Large intestine (tissue), 3 donors: ENCODE results near the gene SCARF2. TPM values are rescaled to one million over a fixed set of nuclear protein-coding genes. Genes with fewer than 3 reads are reported as not detected.
"Not testable (repeated sequence)": the region's sequence is repeated elsewhere in the genome, so short reads cannot be mapped to it uniquely, and the experiment has no call there.

Experiments
- DNase-seq, 2 donors: peaks; one replicate each; pipeline versions ENCODE4 v3.0.0 to v3.0.0-alpha.2; 2013
- H3K27ac ChIP-seq: one replicate; pipeline ENCODE4 v1.5.1; 2013; ENCODE audit warnings: low read length
- H3K27me3 ChIP-seq: 2 replicates; pipeline ENCODE4 v1.6.1; 2013; ENCODE audit warnings: low read length; ENCODE audit not compliant: control insufficient read depth, insufficient read depth
- H3K36me3 ChIP-seq: 2 replicates; pipeline ENCODE4 v1.6.1; 2013; ENCODE audit warnings: low read length; ENCODE audit not compliant: control insufficient read depth, insufficient read depth
- H3K4me1 ChIP-seq: one replicate; pipeline ENCODE4 v1.6.1; 2013; ENCODE audit warnings: low read length; ENCODE audit not compliant: control insufficient read depth, insufficient read depth
- H3K4me3 ChIP-seq: one replicate; pipeline ENCODE4 v1.5.1; 2013; ENCODE audit warnings: low read length
- H3K9me3 ChIP-seq: one replicate; pipeline ENCODE4 v1.6.1; 2013; ENCODE audit warnings: mild to moderate bottlenecking, low read depth, low read length, moderate library complexity; ENCODE audit not compliant: control insufficient read depth
- WGBS: methylation state at CpG from one replicate; pipeline ENCODE4 v1.1.5; 2013; ENCODE audit warnings: low lambda C conversion rate; ENCODE audit not compliant: insufficient coverage; 5-methylcytosine and 5-hydroxymethylcytosine counted together
- polyA plus RNA-seq: library from polyadenylated mRNA; unstranded; fragments of 120-200 nt; gene quantifications from one replicate; pipeline ENCODE4 v1.2.1, GENCODE V29; 2013

The SCARF2 gene
- polyA plus RNA-seq, 1 donor, result 5.3 TPM

- Histone ChIP-seq H3K36me3 (peaks cover 5% of the 10 kb centered on the region), H3K9me3 (peaks cover 4% of the 10 kb centered on the region), H3K27me3 (peaks cover 16% of the 10 kb centered on the region), H3K27ac (no peak overlapping the region), H3K4me1 (no peaks in the 10 kb centered on the region), H3K4me3 (no peak overlapping the region)
- no peak for DNase-seq
- WGBS, result 75% methylated on average over 2 of the region's 11 CpGs
Observed at GRCh38 chr22:20420157-20420842, 17.3 kb downstream of the SCARF2 start.

GRCh38 chr22:20419664-20419951, 18.0 kb downstream of the SCARF2 start:
- Histone ChIP-seq H3K27ac (no peak overlapping the region), H3K4me3 (no peak overlapping the region), H3K36me3 (peaks cover 2% of the 10 kb centered on the region), H3K9me3 (peaks cover 4% of the 10 kb centered on the region), H3K27me3 (peaks cover 11% of the 10 kb centered on the region), H3K4me1 (no peaks in the 10 kb centered on the region)
- no CpG with 5 or more reads among the region's 2 CpGs for WGBS
- no peak for DNase-seq

- Histone ChIP-seq H3K4me3 (peak overlapping the region; percentile 5), H3K27ac (no peak overlapping the region), H3K4me1 (no peaks in the 10 kb centered on the region), H3K36me3 (no peaks in the 10 kb centered on the region), H3K27me3 (peaks cover 3% of the 10 kb centered on the region), H3K9me3 (peaks cover 4% of the 10 kb centered on the region)
- peak; percentile 70 to 72 for DNase-seq
- no CpG with 5 or more reads among the region's 42 CpGs for WGBS
Observed at GRCh38 chr22:20418211-20418788, 19.3 kb downstream of the SCARF2 start.

DNA sequence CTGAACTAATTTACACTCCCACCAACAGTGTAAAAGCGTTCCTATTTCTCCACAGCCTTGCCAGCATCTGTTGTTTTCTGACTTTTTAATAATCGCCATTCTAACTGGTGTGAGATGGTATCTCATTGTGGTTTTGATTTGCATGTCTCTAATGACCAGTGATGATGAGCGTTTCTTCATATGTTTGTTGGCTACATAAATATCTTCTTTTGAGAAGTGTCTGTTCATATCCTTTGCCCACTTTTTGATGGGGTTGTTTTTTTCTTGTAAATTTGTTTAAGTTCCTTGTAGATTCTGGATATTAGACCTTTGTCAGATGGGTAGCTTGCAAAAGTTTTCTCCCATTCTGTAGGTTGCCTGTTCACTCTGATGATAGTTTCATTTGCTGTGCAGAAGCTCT, 21.9 kb downstream of the SCARF2 start:
- H3K9me3 ChIP-seq, H3K27ac ChIP-seq, H3K36me3 ChIP-seq, H3K4me3 ChIP-seq, H3K27me3 ChIP-seq, H3K4me1 ChIP-seq, DNase-seq: not testable (repeated sequence)
- WGBS, result no CpG with 5 or more reads among the region's 3 CpGs

DNA sequence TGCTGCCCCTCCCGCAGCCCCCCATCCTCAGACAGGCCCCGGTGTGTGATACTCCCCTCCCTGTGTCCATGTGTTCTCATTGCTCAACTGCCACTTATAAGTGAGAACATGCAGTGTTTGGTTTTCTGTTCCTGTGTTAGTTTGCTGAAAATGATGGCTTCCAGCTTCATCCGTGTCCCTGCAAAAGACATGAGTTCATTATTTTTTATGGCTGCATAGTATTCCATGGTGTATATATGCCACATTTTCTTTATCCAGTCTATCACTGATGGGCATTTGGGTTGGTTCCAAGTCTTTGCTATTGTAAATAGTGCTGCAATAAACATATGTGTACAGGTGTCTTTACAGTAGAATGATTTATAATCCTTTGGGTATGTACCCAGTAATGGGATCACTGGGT, 22.4 kb downstream of the SCARF2 start:
- not testable (repeated sequence) for H3K4me1 ChIP-seq, H3K36me3 ChIP-seq, H3K27ac ChIP-seq, DNase-seq, H3K27me3 ChIP-seq, H3K9me3 ChIP-seq, H3K4me3 ChIP-seq
- no CpG with 5 or more reads among the region's 3 CpGs for WGBS

DNA sequence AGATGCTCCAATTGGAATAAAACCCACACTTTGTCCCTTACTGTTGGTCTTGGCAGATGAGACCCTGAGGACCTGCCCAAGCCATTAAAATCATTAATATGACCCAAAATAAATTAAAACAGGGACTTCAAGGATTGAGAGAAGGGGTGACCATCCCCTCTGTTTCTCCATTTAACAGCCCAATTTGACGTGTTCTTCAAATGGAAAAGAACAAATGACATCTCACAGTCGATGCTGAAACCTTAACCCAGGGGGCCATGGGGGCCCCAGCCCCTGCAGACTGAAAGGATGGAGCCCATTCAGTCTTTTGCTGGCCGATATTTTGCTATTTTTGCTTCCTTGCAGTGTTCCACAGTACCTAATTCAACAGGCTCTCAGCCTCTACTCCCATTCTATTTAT, 23.2 kb downstream of the SCARF2 start:
- no peak for DNase-seq
- Histone ChIP-seq H3K27me3 (peaks cover 5% of the 10 kb centered on the region), H3K27ac (no peak overlapping the region), H3K36me3 (no peaks in the 10 kb centered on the region), H3K4me1 (no peaks in the 10 kb centered on the region), H3K4me3 (no peak overlapping the region), H3K9me3 (peaks cover 4% of the 10 kb centered on the region)
- 80% methylated on average over 1 of the region's 3 CpGs for WGBS

DNA sequence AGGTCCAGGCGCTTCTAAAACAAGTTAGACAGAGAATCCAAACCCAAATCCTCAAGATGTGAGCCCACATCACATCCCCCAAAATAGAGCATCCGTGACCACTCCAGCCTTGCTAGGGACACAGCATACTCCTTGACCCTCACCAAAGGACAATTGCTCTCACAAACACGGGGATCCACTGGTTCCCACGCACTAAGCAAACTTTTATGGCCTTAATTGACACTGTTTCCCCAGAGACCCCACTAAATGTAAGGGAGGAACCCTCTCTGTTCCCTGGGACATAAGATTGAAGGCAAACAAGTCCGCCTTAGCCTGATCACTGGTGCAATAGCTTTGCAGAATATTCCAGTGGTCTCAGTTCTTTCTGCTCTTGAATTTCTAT, 23.6 kb downstream of the SCARF2 start:
- Histone ChIP-seq H3K27ac (no peak overlapping the region), H3K4me1 (no peaks in the 10 kb centered on the region), H3K4me3 (no peak overlapping the region), H3K36me3 (no peaks in the 10 kb centered on the region), H3K27me3 (peaks cover 5% of the 10 kb centered on the region), H3K9me3 (peaks cover 4% of the 10 kb centered on the region)
- DNase-seq, result no peak
- 100% methylated on average over 1 of the region's 5 CpGs for WGBS

- Histone ChIP-seq H3K9me3 (peaks cover 3% of the 10 kb centered on the region), H3K4me3 (no peak overlapping the region), H3K4me1 (no peaks in the 10 kb centered on the region), H3K36me3 (peaks cover 3% of the 10 kb centered on the region), H3K27me3 (peaks cover 5% of the 10 kb centered on the region), H3K27ac (no peak overlapping the region)
- no peak for DNase-seq
- no CpG with 5 or more reads among the region's 9 CpGs for WGBS
Observed at GRCh38 chr22:20413217-20414058, 24.2 kb downstream of the SCARF2 start.

DNA sequence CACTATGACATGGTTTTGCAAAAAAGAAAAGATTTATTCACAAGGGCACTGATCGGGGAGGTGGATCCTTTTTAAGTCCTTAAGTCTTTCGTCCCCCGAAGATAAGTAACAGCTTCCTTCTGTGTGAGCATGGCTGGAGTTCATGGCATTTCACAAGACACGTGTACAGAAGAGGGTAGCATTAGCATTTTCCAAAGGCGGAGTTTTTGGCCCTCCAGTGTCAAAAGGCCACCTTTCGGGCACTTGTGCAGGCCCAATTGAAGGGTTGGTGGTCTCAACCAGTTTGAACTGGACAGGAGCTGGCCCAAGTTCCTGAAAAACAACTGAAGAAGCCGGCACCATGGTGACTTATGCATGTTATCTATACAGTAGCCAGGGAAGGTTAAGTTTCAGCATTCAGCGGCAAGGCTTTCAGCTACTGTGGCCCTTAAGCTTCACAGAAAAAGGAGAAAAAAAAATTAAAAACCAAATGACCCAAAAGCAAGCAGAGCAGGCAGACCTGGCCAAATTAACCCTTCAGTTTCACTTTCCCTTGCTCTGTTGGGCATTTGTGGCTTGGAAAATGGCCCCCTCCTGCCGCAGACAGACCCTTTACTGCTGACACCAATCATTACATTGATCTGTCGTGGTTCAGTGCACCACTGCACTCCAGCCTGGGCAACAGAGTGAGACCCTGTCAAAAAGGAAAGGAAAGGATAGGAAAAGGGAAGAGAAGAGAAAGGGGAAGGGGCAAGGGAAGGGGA, 25.0 kb downstream of the SCARF2 start:
- WGBS, result 70% methylated on average over 2 of the region's 10 CpGs
- DNase-seq, result no peak
- peaks cover 5% of the 10 kb centered on the region for H3K27me3 ChIP-seq
- no peaks in the 10 kb centered on the region for H3K9me3 ChIP-seq
- no peaks in the 10 kb centered on the region for H3K4me1 ChIP-seq
- H3K4me3 ChIP-seq, result no peak overlapping the region
- H3K36me3 ChIP-seq, result peaks cover 7% of the 10 kb centered on the region
- no peak overlapping the region for H3K27ac ChIP-seq

DNA sequence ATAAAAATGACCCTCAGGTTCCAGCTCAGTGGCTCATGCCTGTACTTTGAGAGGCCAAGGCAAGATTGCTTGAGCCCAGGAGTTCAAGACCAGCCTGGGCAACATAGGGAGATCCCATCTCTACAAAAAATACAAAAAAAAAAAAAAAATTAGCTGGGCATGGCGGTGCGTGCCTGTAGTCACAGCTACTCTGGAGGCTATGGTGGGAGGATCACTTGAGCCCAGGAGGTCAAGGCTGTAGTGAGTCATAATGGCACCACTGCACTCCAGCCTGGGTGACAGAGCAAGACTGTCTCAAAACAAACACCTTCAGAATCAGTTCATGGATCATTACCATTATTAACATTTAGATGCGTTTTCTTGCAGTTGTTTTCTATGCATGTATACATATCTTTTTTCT, 28.2 kb downstream of the SCARF2 start:
- not testable (repeated sequence) for H3K27me3 ChIP-seq, H3K9me3 ChIP-seq, H3K27ac ChIP-seq, H3K4me1 ChIP-seq, DNase-seq, H3K4me3 ChIP-seq
- H3K36me3 ChIP-seq, result peaks cover 29% of the 10 kb centered on the region
- 100% methylated on average over 1 of the region's 3 CpGs for WGBS
